Measurements from ENCODE around the gene MME. TPM values are rescaled to one million over a fixed set of nuclear protein-coding genes. Genes with fewer than 3 reads are reported as not detected.

The MME gene
- total and polyA plus RNA-seq, 2 of the 8 experiments (the other 6 are each of a cell fraction or from before 2014, with no cell fraction given), result 5.0 to 39.6 TPM

GRCh38 chr3:155179437-155179827, 99.3 kb downstream of the MME start:
- WGBS, 2 experiments (ENCODE audit: extremely low coverage in 1 of 2, insufficient coverage in 1 of 2, insufficient read length in 1 of 2, insufficient replicate concordance in 2 of 2, low coverage in 1 of 2, low lambda C conversion rate in 2 of 2, missing lambda C conversion rate in 1 of 2), result 91% methylated on average over 2 of the region's 2 CpGs; no CpG with 5 or more reads in 1 of the 2 experiments
- FAIRE-seq, result no peak
- TF ChIP-seq SP2 (IDR thresholded peaks at IDR 0.05; ENCODE audit: low read length) (no peak), CHD1 (IDR thresholded peaks at IDR 0.05; ENCODE audit: low read depth, low read length) (no peak), SP4 (IDR thresholded peaks at IDR 0.05; ENCODE audit: low read length) (no peak), RNF2 (IDR thresholded peaks at IDR 0.05; ENCODE audit: borderline replicate concordance, low read depth, low read length, missing control alignments, poor library complexity, severe bottlenecking) (no peak), RBBP5 (IDR thresholded peaks at IDR 0.05; ENCODE audit: borderline replicate concordance, low read depth, low read length) (no peak), GTF2F1 (IDR thresholded peaks at IDR 0.05; ENCODE audit: borderline replicate concordance, low read depth, low read length) (no peak)

More at GRCh38 chr3:155179437-155179827, 99.3 kb downstream of the MME start:
- Histone ChIP-seq H3K36me3 (ENCODE audit: control insufficient read depth in 2 of 4, insufficient read depth in 4 of 4, low read length in 3 of 4) (no peaks in the 10 kb centered on the region), H3K23me2 (ENCODE audit: low read depth, low read length) (no peaks in the 10 kb centered on the region), H3K79me1 (ENCODE audit: low read depth, low read length) (no peaks in the 10 kb centered on the region), H3K4me1 (replicated peaks in 1 of 4; ENCODE audit: control insufficient read depth in 3 of 4, insufficient read depth in 4 of 4, low read length in 3 of 4) (no peaks in the 10 kb centered on the region), H4K5ac (ENCODE audit: insufficient read length, low read depth, low read length) (no peak overlapping the region), H4K8ac (ENCODE audit: extremely low read depth, insufficient read depth, low read length) (no peak overlapping the region), H4K91ac (replicated peaks; ENCODE audit: insufficient read length, low read length) (no peak overlapping the region), H3K27me3 (replicated peaks in 1 of 4; ENCODE audit: control insufficient read depth in 3 of 4, extremely low read depth in 1 of 4, insufficient read depth in 3 of 4, low read length in 3 of 4) (no peaks in the 10 kb centered on the region), H2AK5ac (ENCODE audit: low read depth, low read length) (no peak overlapping the region), H2AFZ (ENCODE audit: low read length) (no peak overlapping the region), H3K9me3 (ENCODE audit: insufficient read depth in 2 of 2, low read depth in 1 of 2, low read length in 1 of 2) (no peaks in the 10 kb centered on the region), H2BK20ac (ENCODE audit: low read length) (no peak overlapping the region), H2BK120ac (replicated peaks; ENCODE audit: low read depth, low read length) (no peak overlapping the region), H3K4me3 (ENCODE audit: extremely low read depth in 1 of 4, insufficient read depth in 2 of 4, low read depth in 3 of 4, low read length in 4 of 4) (no peak overlapping the region), H3K23ac (ENCODE audit: insufficient read length) (no peak overlapping the region), H2BK15ac (ENCODE audit: low read length) (no peak overlapping the region), H2BK12ac (ENCODE audit: low read depth, low read length) (no peak overlapping the region), H3K4me2 (ENCODE audit: insufficient read depth in 1 of 2, low read depth in 2 of 2, low read length in 2 of 2) (no peak overlapping the region), H4K20me1 (replicated peaks in 1 of 2; ENCODE audit: control insufficient read depth in 1 of 2, insufficient read depth in 2 of 2, low read length in 2 of 2) (no peaks in the 10 kb centered on the region), H3K56ac (replicated peaks; ENCODE audit: insufficient read length, low read depth, low read length) (no peak overlapping the region), H2BK5ac (ENCODE audit: low read depth, low read length) (no peak overlapping the region), H3K27ac (ENCODE audit: low read depth, low read length) (no peak overlapping the region), H3K14ac (ENCODE audit: insufficient read length) (no peak overlapping the region), H3K9ac (replicated peaks in 1 of 4; ENCODE audit: extremely low read depth in 1 of 4, low read depth in 3 of 4, low read length in 3 of 4) (no peak overlapping the region), H3K4ac (replicated peaks; ENCODE audit: insufficient read length, low read depth, low read length) (no peak overlapping the region), H3K79me2 (ENCODE audit: control insufficient read depth in 1 of 2, insufficient read depth in 2 of 2, low read length in 2 of 2) (no peaks in the 10 kb centered on the region), H3K18ac (ENCODE audit: extremely low read depth, low read length) (no peak overlapping the region)
- ChIA-PET POLR2A (ENCODE audit: partially characterized antibody) (interaction anchor here (0.7 kb wide), 1 partner anchor 11 kb away, joined by 3 read pairs; no protein-coding TSS in a partner anchor), CTCF (ENCODE audit: partially characterized antibody) (no interaction called here)
- no peak for DNase-seq (ENCODE audit: low read depth in 1 of 2, low spot score in 2 of 2)

Data from H1 (cell line).